ENCODE data around the gene DHRS9. TPM values are rescaled to one million over a fixed set of nuclear protein-coding genes. Genes with fewer than 3 reads are reported as not detected.

DHRS9 gene
- polyA plus RNA-seq (2013, experiment 1 of 4): not detected
- polyA plus RNA-seq (2013, experiment 2 of 4): not detected
- not detected for polyA plus RNA-seq (2013, experiment 3 of 4)
- polyA plus RNA-seq (2013, experiment 4 of 4): not detected

GRCh38 chr2:169069341-169069740 is at the start of gene DHRS9:
DHRS9 (plus strand) TSS chr2:169069563; CDS start chr2:169081582, 12,019 bp downstream.
- H3K27ac ChIP-seq (ENCODE audit: insufficient read depth, low read depth, low read length, poor library complexity, severe bottlenecking): no peak within 1 kb of the TSS
- no peaks in the 10 kb centered on the region for H3K27me3 ChIP-seq (ENCODE audit: control insufficient read depth, insufficient read depth, low read length, poor library complexity, severe bottlenecking)
- H3K4me3 ChIP-seq (ENCODE audit: insufficient read depth, low read depth, low read length): no peak within 1 kb of the TSS
- 68 to 82% methylated on average over 5 of the region's 5 CpGs for WGBS, 2 experiments
- H3K4me1 ChIP-seq (ENCODE audit: control insufficient read depth, insufficient read depth, low read length): no peaks in the 10 kb centered on the region
- H3K9me3 ChIP-seq (ENCODE audit: control insufficient read depth, low read length): no peaks in the 10 kb centered on the region
- H3K36me3 ChIP-seq (ENCODE audit: control insufficient read depth, insufficient read depth, low read length): no peaks in the 10 kb centered on the region

- 90 to 93% methylated on average over 3 of the region's 3 CpGs for whole genome bisulfite sequencing, 2 experiments
- H3K4me1 ChIP-seq (ENCODE audit: control insufficient read depth, insufficient read depth, low read length): no peaks in the 10 kb centered on the region
- no peaks in the 10 kb centered on the region for H3K9me3 ChIP-seq (ENCODE audit: control insufficient read depth, low read length)
- no peaks in the 10 kb centered on the region for H3K36me3 ChIP-seq (ENCODE audit: control insufficient read depth, insufficient read depth, low read length)
- H3K27ac ChIP-seq (ENCODE audit: insufficient read depth, low read depth, low read length, poor library complexity, severe bottlenecking): no peak overlapping the region
- no peak overlapping the region for H3K4me3 ChIP-seq (ENCODE audit: insufficient read depth, low read depth, low read length)
- H3K27me3 ChIP-seq (ENCODE audit: control insufficient read depth, insufficient read depth, low read length, poor library complexity, severe bottlenecking): no peaks in the 10 kb centered on the region
Measured at GRCh38 chr2:169023161-169023560, 46.2 kb upstream of the DHRS9 start.

GRCh38 chr2:169026056-169026455 is 43.3 kb upstream of the DHRS9 start:
- Histone ChIP-seq H3K36me3 (ENCODE audit: control insufficient read depth, insufficient read depth, low read length) (no peaks in the 10 kb centered on the region), H3K4me3 (ENCODE audit: insufficient read depth, low read depth, low read length) (no peak overlapping the region), H3K27me3 (ENCODE audit: control insufficient read depth, insufficient read depth, low read length, poor library complexity, severe bottlenecking) (no peaks in the 10 kb centered on the region), H3K9me3 (ENCODE audit: control insufficient read depth, low read length) (no peaks in the 10 kb centered on the region), H3K27ac (ENCODE audit: insufficient read depth, low read depth, low read length, poor library complexity, severe bottlenecking) (no peak overlapping the region), H3K4me1 (ENCODE audit: control insufficient read depth, insufficient read depth, low read length) (no peaks in the 10 kb centered on the region)
- 100% methylated on average over 1 of the region's 1 CpG for WGBS, 2 experiments

- WGBS, 2 experiments: 89% methylated on average over 2 to 3 of the region's 3 CpGs
- H3K9me3 ChIP-seq (ENCODE audit: control insufficient read depth, low read length): no peaks in the 10 kb centered on the region
- no peaks in the 10 kb centered on the region for H3K36me3 ChIP-seq (ENCODE audit: control insufficient read depth, insufficient read depth, low read length)
- H3K4me3 ChIP-seq (ENCODE audit: insufficient read depth, low read depth, low read length): no peak overlapping the region
- no peaks in the 10 kb centered on the region for H3K4me1 ChIP-seq (ENCODE audit: control insufficient read depth, insufficient read depth, low read length)
- no peak overlapping the region for H3K27ac ChIP-seq (ENCODE audit: insufficient read depth, low read depth, low read length, poor library complexity, severe bottlenecking)
- H3K27me3 ChIP-seq (ENCODE audit: control insufficient read depth, insufficient read depth, low read length, poor library complexity, severe bottlenecking): no peaks in the 10 kb centered on the region
Measured at GRCh38 chr2:169027234-169027633, 42.1 kb upstream of the DHRS9 start.

GRCh38 chr2:169029341-169029740 is 40.0 kb upstream of the DHRS9 start:
- H3K9me3 ChIP-seq (ENCODE audit: control insufficient read depth, low read length): no peaks in the 10 kb centered on the region
- no peak overlapping the region for H3K4me3 ChIP-seq (ENCODE audit: insufficient read depth, low read depth, low read length)
- no peaks in the 10 kb centered on the region for H3K4me1 ChIP-seq (ENCODE audit: control insufficient read depth, insufficient read depth, low read length)
- H3K36me3 ChIP-seq (ENCODE audit: control insufficient read depth, insufficient read depth, low read length): no peaks in the 10 kb centered on the region
- H3K27me3 ChIP-seq (ENCODE audit: control insufficient read depth, insufficient read depth, low read length, poor library complexity, severe bottlenecking): no peaks in the 10 kb centered on the region
- 82 to 84% methylated on average over 4 to 5 of the region's 5 CpGs for WGBS, 2 experiments
- no peak overlapping the region for H3K27ac ChIP-seq (ENCODE audit: insufficient read depth, low read depth, low read length, poor library complexity, severe bottlenecking)

GRCh38 chr2:169031202-169031601 is 38.2 kb upstream of the DHRS9 start, which contains the start of gene ABCB11:
ABCB11 (minus strand) TSS chr2:169031324; CDS start chr2:169018125, 13,199 bp downstream.
- no peaks in the 10 kb centered on the region for H3K36me3 ChIP-seq (ENCODE audit: control insufficient read depth, insufficient read depth, low read length)
- no peak within 1 kb of the TSS for H3K27ac ChIP-seq (ENCODE audit: insufficient read depth, low read depth, low read length, poor library complexity, severe bottlenecking)
- H3K9me3 ChIP-seq (ENCODE audit: control insufficient read depth, low read length): no peaks in the 10 kb centered on the region
- no peaks in the 10 kb centered on the region for H3K27me3 ChIP-seq (ENCODE audit: control insufficient read depth, insufficient read depth, low read length, poor library complexity, severe bottlenecking)
- 81 to 87% methylated on average over 3 of the region's 3 CpGs for WGBS, 2 experiments
- no peaks in the 10 kb centered on the region for H3K4me1 ChIP-seq (ENCODE audit: control insufficient read depth, insufficient read depth, low read length)
- H3K4me3 ChIP-seq (ENCODE audit: insufficient read depth, low read depth, low read length): no peak within 1 kb of the TSS

GRCh38 chr2:169034256-169034655 is 35.1 kb upstream of the DHRS9 start:
- Histone ChIP-seq H3K4me1 (ENCODE audit: control insufficient read depth, insufficient read depth, low read length) (no peaks in the 10 kb centered on the region), H3K4me3 (ENCODE audit: insufficient read depth, low read depth, low read length) (no peak overlapping the region), H3K27me3 (ENCODE audit: control insufficient read depth, insufficient read depth, low read length, poor library complexity, severe bottlenecking) (no peaks in the 10 kb centered on the region), H3K27ac (ENCODE audit: insufficient read depth, low read depth, low read length, poor library complexity, severe bottlenecking) (no peak overlapping the region), H3K9me3 (ENCODE audit: control insufficient read depth, low read length) (no peaks in the 10 kb centered on the region), H3K36me3 (ENCODE audit: control insufficient read depth, insufficient read depth, low read length) (no peaks in the 10 kb centered on the region)
- 81 to 100% methylated on average over 1 of the region's 1 CpG for WGBS, 2 experiments

- Histone ChIP-seq H3K27me3 (ENCODE audit: control insufficient read depth, insufficient read depth, low read length, poor library complexity, severe bottlenecking) (no peaks in the 10 kb centered on the region), H3K4me1 (ENCODE audit: control insufficient read depth, insufficient read depth, low read length) (no peaks in the 10 kb centered on the region), H3K9me3 (ENCODE audit: control insufficient read depth, low read length) (no peaks in the 10 kb centered on the region), H3K27ac (ENCODE audit: insufficient read depth, low read depth, low read length, poor library complexity, severe bottlenecking) (no peak overlapping the region), H3K36me3 (ENCODE audit: control insufficient read depth, insufficient read depth, low read length) (no peaks in the 10 kb centered on the region), H3K4me3 (ENCODE audit: insufficient read depth, low read depth, low read length) (no peak overlapping the region)
Measured at GRCh38 chr2:169034984-169035544, 34.3 kb upstream of the DHRS9 start.

- no peaks in the 10 kb centered on the region for H3K9me3 ChIP-seq (ENCODE audit: control insufficient read depth, low read length)
- H3K27me3 ChIP-seq (ENCODE audit: control insufficient read depth, insufficient read depth, low read length, poor library complexity, severe bottlenecking): no peaks in the 10 kb centered on the region
- 80% methylated on average over 1 of the region's 1 CpG; no CpG with 5 or more reads in 1 of the 2 experiments for WGBS, 2 experiments
- H3K27ac ChIP-seq (ENCODE audit: insufficient read depth, low read depth, low read length, poor library complexity, severe bottlenecking): no peak overlapping the region
- no peaks in the 10 kb centered on the region for H3K36me3 ChIP-seq (ENCODE audit: control insufficient read depth, insufficient read depth, low read length)
- no peak overlapping the region for H3K4me3 ChIP-seq (ENCODE audit: insufficient read depth, low read depth, low read length)
- no peaks in the 10 kb centered on the region for H3K4me1 ChIP-seq (ENCODE audit: control insufficient read depth, insufficient read depth, low read length)
Measured at GRCh38 chr2:169035887-169036286, 33.5 kb upstream of the DHRS9 start.

GRCh38 chr2:169036736-169037440 is 32.5 kb upstream of the DHRS9 start:
- no peak overlapping the region for H3K27ac ChIP-seq (ENCODE audit: insufficient read depth, low read depth, low read length, poor library complexity, severe bottlenecking)
- H3K36me3 ChIP-seq (ENCODE audit: control insufficient read depth, insufficient read depth, low read length): no peaks in the 10 kb centered on the region
- H3K27me3 ChIP-seq (ENCODE audit: control insufficient read depth, insufficient read depth, low read length, poor library complexity, severe bottlenecking): no peaks in the 10 kb centered on the region
- H3K4me1 ChIP-seq (ENCODE audit: control insufficient read depth, insufficient read depth, low read length): no peaks in the 10 kb centered on the region
- H3K9me3 ChIP-seq (ENCODE audit: control insufficient read depth, low read length): no peaks in the 10 kb centered on the region
- WGBS, 2 experiments: 89% methylated on average over 2 to 4 of the region's 4 CpGs
- no peak overlapping the region for H3K4me3 ChIP-seq (ENCODE audit: insufficient read depth, low read depth, low read length)

Measured in ectodermal cell (in vitro differentiated cells).